SU-DHL-6 (cell line): Measurements from ENCODE around the gene VAMP3.

Experiments used
- EZH2phosphoT487 ChIP-seq: fragments of 200-600 bp; sonication (generic), shearing (Covaris generic); conservative IDR thresholded peaks from 2 replicates; pipeline ENCODE4 v1.6.1; 2018; ENCODE audit warnings: mild to moderate bottlenecking, antibody characterized with exemption, low read length, moderate library complexity, mixed read lengths
- TF ChIP-seq, protein P1 (sequence below): fragments of 200-600 bp; sonication (generic); IDR thresholded peaks from one replicate; pipeline ENCODE4 v1.5.1; 2017; ENCODE audit warnings: antibody characterized with exemption, mild to moderate bottlenecking, low read length, moderate library complexity; ENCODE audit not compliant: insufficient read depth, poor library complexity, severe bottlenecking

DNA sequence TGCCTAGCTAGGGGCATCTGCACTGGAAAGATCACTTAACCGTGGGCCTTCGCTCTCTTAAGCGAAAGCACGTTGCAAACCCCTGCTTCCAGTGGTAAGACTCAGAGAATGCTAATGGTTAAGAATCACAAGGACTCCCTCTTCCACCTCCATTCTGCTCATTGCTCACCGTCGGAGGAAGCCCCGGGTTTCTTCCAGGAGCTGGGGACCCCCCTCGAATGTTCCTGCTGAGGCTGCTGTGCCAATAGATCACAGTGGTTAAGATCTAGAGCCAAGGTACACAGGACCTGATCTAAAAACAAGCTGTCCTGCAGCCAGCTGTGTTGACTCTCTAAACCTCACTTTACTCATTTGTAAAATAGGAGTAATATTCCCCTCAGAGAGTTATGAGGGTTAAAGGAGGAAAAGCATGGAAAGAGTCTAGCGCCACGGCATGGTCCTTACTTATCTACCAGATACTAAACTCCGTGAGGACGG is 765 bp downstream of the VAMP3 start:
- TF ChIP-seq, protein P1, sequence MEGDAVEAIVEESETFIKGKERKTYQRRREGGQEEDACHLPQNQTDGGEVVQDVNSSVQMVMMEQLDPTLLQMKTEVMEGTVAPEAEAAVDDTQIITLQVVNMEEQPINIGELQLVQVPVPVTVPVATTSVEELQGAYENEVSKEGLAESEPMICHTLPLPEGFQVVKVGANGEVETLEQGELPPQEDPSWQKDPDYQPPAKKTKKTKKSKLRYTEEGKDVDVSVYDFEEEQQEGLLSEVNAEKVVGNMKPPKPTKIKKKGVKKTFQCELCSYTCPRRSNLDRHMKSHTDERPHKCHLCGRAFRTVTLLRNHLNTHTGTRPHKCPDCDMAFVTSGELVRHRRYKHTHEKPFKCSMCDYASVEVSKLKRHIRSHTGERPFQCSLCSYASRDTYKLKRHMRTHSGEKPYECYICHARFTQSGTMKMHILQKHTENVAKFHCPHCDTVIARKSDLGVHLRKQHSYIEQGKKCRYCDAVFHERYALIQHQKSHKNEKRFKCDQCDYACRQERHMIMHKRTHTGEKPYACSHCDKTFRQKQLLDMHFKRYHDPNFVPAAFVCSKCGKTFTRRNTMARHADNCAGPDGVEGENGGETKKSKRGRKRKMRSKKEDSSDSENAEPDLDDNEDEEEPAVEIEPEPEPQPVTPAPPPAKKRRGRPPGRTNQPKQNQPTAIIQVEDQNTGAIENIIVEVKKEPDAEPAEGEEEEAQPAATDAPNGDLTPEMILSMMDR: no peak
- no peak for TF ChIP-seq EZH2phosphoT487
